Central memory CD8-positive, alpha-beta T cell (primary cell): Measurements from ENCODE around the gene SRPK1.
"Not testable (repeated sequence)": the region's sequence is repeated elsewhere in the genome, so short reads cannot be mapped to it uniquely, and the experiment has no call there.

Experiments
- ATAC-seq: fragments of 150-1000 bp; cut with Tn5 transposase; replicated peaks from 2 replicates; pipeline ENCODE4 v1.10.0; 2022; ENCODE audit warnings: mild to moderate bottlenecking, moderate FRiP score, moderate number of reproducible peaks; ENCODE audit not compliant: poor library complexity, severe bottlenecking; ENCODE audit errors: extremely low read depth
- DNase-seq, 2 donors: peaks; one replicate each; pipeline ENCODE4 v3.0.0; 2021; ENCODE audit warnings: low spot score in 2 of 2
- H3K27ac Mint-ChIP-seq: one replicate; pipeline ENCODE4 v1.8.0; 2022; ENCODE audit warnings: low read depth, mild to moderate bottlenecking, moderate library complexity, mixed read lengths
- H3K27me3 Mint-ChIP-seq: one replicate; pipeline ENCODE4 v1.8.0; 2022; ENCODE audit warnings: mixed read lengths
- H3K36me3 Mint-ChIP-seq: one replicate; pipeline ENCODE4 v1.8.0; 2022; ENCODE audit warnings: mild to moderate bottlenecking, moderate library complexity, mixed read lengths; ENCODE audit not compliant: insufficient read depth
- H3K4me1 Mint-ChIP-seq: one replicate; pipeline ENCODE4 v1.8.0; 2022; ENCODE audit warnings: mixed read lengths
- H3K4me3 Mint-ChIP-seq: one replicate; pipeline ENCODE4 v1.8.0; 2022; ENCODE audit warnings: mild to moderate bottlenecking, moderate library complexity, mixed read lengths
- H3K9me3 Mint-ChIP-seq: one replicate; pipeline ENCODE4 v1.8.0; 2022; ENCODE audit warnings: mixed read lengths

SRPK1 gene

DNA sequence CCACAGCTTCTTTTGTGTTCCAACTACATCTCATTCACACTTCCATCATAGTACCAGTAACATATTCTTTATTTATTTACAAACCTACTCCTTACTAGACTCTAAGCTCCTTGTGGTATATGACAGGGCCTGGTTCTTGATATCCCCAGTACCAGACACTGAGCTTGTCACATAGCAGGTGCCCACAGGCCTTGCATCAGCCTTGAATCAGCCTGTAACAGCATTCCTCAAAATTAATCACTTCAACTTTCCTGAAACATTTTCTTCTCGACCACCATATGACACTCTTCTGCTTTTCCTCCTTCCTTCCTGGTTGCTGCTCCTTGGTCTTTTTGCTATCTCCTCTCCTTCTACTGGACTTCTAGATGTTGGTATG, 24.7 kb upstream of the SRPK1 start:
- Mint-ChIP-seq H3K36me3 (no peaks in the 10 kb centered on the region), H3K4me1 (no peaks in the 10 kb centered on the region), H3K4me3 (no peak overlapping the region), H3K27me3 (no peaks in the 10 kb centered on the region), H3K27ac (no peak overlapping the region), H3K9me3 (no peaks in the 10 kb centered on the region)
- no peak for DNase-seq
- no peak for ATAC-seq

DNA sequence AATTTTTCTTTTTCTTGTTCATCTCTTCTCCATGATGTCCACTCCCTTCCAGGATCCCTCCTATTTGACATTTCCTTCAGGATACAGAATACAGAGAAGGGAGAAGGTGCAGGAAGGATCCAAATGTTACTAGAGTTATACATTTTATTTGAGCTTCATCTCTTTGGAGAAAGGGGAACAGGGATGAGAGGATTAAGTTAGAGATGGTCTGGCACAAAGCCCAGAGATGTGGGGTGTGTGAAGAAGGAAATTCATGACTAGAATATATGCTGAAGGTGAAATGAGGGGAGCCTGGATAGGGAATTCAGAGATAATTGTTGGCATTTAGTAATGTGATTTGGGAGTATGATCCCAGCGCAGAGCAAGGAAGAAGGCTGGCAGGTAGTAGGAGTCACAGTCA, 22.5 kb upstream of the SRPK1 start:
- Mint-ChIP-seq H3K9me3 (no peaks in the 10 kb centered on the region), H3K4me3 (no peak overlapping the region), H3K36me3 (no peaks in the 10 kb centered on the region), H3K27me3 (no peaks in the 10 kb centered on the region), H3K27ac (no peak overlapping the region), H3K4me1 (no peaks in the 10 kb centered on the region)
- DNase-seq = no peak
- no peak for ATAC-seq

DNA sequence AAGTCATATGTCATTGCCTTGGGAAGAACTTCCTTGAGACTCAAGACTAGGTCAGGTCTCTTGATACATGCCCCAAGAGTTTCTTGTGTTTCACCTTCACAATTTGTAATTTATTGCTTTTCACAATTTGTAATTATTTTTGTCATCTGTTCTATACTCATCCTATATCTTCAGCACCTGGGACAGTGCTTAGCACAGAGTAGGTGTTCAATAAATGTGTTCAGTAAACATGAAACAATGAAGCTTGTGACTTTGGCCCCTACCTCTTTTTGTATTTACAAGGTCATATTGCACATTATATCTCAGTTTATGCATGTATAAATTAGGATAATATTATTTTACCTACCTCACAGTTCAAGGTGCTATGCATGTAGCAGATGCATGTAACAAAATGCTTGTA, 21.5 kb upstream of the SRPK1 start:
- H3K27ac Mint-ChIP-seq = no peak overlapping the region
- H3K4me1 Mint-ChIP-seq = no peaks in the 10 kb centered on the region
- H3K27me3 Mint-ChIP-seq = peaks cover 3% of the 10 kb centered on the region
- no peaks in the 10 kb centered on the region for H3K36me3 Mint-ChIP-seq
- DNase-seq (no peak), ATAC-seq (no peak)
- no peaks in the 10 kb centered on the region for H3K9me3 Mint-ChIP-seq
- no peak overlapping the region for H3K4me3 Mint-ChIP-seq

DNA sequence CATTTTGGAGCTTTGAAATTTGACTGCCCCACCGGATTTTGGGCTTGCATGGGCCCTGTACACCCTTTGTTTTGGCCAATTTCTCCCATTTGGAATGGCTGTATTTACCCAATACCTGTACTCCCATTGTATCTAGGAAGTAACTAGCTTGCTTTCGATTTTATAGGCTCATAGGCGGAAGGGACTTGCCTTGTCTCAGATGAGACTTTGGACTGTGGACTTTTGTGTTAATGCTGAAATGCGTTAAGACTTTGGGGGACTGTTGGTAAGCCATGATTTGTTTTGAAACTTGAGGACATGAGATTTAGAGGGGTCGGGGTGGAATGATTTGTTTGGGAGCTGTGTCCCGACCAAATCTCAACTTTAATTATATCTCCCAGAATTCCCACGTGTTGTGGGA, 20.3 kb upstream of the SRPK1 start:
- not testable (repeated sequence) for ATAC-seq, H3K36me3 Mint-ChIP-seq, DNase-seq, H3K4me3 Mint-ChIP-seq, H3K9me3 Mint-ChIP-seq, H3K4me1 Mint-ChIP-seq, H3K27ac Mint-ChIP-seq
- H3K27me3 Mint-ChIP-seq = peaks cover 14% of the 10 kb centered on the region

DNA sequence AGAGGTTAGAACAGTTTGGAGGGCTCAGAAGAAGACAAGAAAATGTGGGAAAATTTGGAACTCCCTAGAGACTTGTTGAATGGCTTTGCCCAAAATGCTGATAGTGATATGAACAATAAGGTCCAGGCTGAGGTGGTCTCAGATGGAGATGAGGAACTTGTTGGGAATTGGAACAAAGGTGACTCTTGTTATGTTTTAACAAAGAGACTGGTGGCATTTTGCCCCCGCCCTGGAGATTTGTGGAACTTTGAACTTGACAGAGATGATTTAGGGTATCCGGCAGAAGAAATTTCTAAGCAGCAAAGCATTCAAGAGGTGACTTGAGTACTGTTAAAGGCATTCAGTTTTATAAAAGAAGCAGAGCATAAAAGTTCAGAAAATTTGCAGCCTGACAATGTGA, 19.1 kb upstream of the SRPK1 start:
- not testable (repeated sequence) for ATAC-seq, H3K4me3 Mint-ChIP-seq, H3K36me3 Mint-ChIP-seq, H3K4me1 Mint-ChIP-seq, DNase-seq, H3K27ac Mint-ChIP-seq, H3K9me3 Mint-ChIP-seq
- H3K27me3 Mint-ChIP-seq = peaks cover 26% of the 10 kb centered on the region

DNA sequence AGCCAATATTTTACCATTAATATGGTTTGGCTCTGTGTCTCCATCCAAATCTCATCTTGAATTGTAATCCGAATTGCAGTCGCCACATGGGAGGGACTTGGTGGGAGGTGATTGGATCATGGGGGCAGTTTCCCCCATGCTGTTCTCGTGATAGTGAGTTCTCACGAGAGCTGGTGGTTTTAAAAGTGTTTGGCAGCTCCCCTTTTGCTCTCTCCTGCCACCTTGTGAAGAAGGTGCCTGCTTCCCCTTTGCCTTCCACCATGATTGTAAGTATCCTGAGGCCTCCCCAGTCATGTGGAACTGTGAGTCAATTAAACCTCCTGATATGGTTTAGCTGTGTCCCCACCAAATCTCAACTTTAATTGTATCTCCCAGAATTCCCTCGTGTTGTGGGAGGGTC, 18.4 kb upstream of the SRPK1 start:
- H3K27ac Mint-ChIP-seq, H3K9me3 Mint-ChIP-seq, H3K36me3 Mint-ChIP-seq, ATAC-seq, H3K4me3 Mint-ChIP-seq, DNase-seq, H3K4me1 Mint-ChIP-seq: not testable (repeated sequence)
- H3K27me3 Mint-ChIP-seq = peaks cover 27% of the 10 kb centered on the region

DNA sequence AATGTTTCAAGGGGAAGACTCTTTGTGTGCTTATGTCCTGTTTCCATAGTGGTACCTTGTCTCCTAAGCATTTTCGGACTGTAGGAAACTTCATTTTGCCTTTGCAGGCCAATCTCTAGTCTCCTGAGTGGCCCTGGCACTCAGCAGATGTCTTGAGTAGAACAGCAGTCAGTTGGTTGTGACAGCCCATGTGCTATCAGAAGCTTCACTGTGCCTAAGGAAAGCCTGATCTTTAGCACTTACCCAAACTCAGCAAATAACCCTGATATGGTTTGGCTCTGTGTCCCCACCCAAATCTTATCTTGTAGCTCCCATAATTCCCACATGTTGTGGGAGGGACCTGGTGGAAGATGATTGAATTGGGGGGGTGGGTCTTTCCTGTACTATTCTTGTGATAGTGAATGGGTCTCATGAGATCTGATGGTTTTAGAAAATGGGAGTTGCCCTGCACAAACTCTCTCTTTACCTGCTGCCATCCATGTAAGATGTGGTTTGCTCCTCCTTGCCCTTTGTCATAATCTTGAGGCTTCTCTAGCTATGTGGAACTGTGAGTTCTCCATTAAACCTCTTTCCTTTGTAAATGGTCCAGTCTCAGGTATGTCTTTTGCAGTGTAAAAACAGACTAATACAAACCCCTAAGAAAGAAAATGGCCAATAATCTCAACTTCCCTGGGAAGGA, 15.9 kb upstream of the SRPK1 start:
- Mint-ChIP-seq H3K9me3 (no peaks in the 10 kb centered on the region), H3K4me1 (no peaks in the 10 kb centered on the region), H3K4me3 (no peak overlapping the region), H3K27ac (no peak overlapping the region), H3K36me3 (no peaks in the 10 kb centered on the region), H3K27me3 (peaks cover 27% of the 10 kb centered on the region)
- ATAC-seq (no peak), DNase-seq (no peak)

DNA sequence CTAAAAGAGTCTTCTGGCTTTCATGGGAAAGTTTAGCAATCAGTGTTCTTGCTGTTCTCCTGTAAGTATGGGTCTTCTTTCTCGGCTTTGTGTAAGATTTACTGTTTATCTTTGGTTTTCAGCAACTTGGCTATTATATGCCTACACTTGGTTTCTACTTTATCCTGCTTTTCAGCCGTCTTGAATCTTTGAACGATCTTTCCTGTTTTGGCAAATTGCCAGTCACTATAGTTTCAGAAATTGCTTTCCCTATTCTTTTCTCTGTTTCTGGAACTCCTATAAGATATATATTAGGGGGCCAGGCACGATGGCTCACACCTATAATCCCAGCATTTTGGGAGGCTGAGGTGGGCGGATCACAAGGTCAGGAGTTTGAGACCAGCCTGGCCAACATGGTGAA, 14.6 kb upstream of the SRPK1 start:
- ATAC-seq (no peak), DNase-seq (no peak)
- H3K4me1 Mint-ChIP-seq = no peaks in the 10 kb centered on the region
- H3K27ac Mint-ChIP-seq = no peak overlapping the region
- H3K36me3 Mint-ChIP-seq = no peaks in the 10 kb centered on the region
- no peaks in the 10 kb centered on the region for H3K9me3 Mint-ChIP-seq
- no peak overlapping the region for H3K4me3 Mint-ChIP-seq
- peaks cover 27% of the 10 kb centered on the region for H3K27me3 Mint-ChIP-seq

DNA sequence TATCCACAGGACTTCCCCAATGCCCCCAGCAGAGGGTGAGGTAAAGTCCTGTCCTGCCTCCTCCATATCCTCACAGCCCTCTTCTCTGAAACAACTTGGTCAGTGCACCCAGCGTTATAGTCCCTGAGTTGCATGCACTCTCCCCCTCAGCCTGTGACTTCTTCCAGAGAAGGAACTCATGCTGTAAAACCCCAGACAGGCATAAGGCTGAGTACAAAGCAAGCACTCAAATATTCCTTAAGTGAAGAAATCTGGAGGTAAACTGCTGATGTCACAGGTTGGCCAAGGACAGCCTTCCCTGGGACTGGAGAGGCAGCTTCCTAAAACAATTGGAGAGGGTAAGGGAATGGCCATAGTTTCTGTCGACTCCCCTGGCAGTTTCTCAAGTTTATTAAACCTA, 12.9 kb upstream of the SRPK1 start:
- no peak overlapping the region for H3K4me3 Mint-ChIP-seq
- DNase-seq (no peak), ATAC-seq (no peak)
- no peaks in the 10 kb centered on the region for H3K9me3 Mint-ChIP-seq
- no peaks in the 10 kb centered on the region for H3K4me1 Mint-ChIP-seq
- peaks cover 27% of the 10 kb centered on the region for H3K27me3 Mint-ChIP-seq
- H3K27ac Mint-ChIP-seq = no peak overlapping the region
- no peaks in the 10 kb centered on the region for H3K36me3 Mint-ChIP-seq

DNA sequence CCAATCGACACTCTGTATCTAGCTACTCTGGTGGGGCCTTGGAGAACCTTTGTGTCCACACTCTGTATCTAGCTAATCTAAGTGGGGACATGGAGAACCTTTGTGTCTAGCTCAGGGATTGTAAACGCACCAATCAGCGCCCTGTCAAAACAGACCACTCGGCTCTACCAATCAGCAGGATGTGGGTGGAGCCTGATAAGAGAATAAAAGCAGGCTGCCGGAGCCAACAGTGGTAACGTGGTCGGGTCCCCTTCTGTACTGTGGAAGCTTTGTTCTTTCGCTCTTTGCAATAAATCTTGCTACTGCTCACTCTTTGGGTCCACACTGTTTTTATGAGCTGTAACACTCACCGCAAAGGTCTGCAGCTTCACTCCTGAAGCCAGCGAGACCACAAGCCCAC, 11.0 kb upstream of the SRPK1 start:
- not testable (repeated sequence) for H3K36me3 Mint-ChIP-seq, ATAC-seq, DNase-seq, H3K4me1 Mint-ChIP-seq, H3K27ac Mint-ChIP-seq, H3K9me3 Mint-ChIP-seq
- Mint-ChIP-seq H3K4me3 (peak overlapping the region; percentile 31), H3K27me3 (peaks cover 19% of the 10 kb centered on the region)

DNA sequence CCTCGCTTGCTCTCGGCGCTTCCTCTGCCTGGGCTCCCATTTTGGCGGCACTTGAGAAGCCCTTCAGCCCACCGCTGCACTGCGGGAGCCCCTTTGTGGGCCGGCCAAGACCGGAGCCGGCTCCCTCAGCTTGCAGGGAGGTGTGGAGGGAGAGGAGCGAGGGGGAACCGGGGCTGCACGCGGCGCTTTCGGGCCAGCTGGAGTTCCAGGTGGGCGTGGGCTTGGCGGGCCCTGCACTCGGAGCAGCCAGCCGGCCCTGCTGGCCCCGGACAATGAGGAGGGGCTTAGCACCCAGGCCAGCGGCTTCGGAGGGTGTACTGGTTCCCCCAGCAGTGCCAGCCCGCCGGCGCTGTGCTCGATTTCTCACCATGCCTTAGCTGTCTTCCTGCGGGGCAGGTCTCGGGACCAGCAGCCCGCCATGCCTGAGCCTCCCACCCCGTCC, 10.2 kb upstream of the SRPK1 start:
- H3K27ac Mint-ChIP-seq = no peak overlapping the region
- H3K27me3 Mint-ChIP-seq = peaks cover 12% of the 10 kb centered on the region
- no peak for DNase-seq
- H3K4me1 Mint-ChIP-seq = no peaks in the 10 kb centered on the region
- no peaks in the 10 kb centered on the region for H3K9me3 Mint-ChIP-seq
- ATAC-seq = no peak
- H3K4me3 Mint-ChIP-seq = no peak overlapping the region
- no peaks in the 10 kb centered on the region for H3K36me3 Mint-ChIP-seq

DNA sequence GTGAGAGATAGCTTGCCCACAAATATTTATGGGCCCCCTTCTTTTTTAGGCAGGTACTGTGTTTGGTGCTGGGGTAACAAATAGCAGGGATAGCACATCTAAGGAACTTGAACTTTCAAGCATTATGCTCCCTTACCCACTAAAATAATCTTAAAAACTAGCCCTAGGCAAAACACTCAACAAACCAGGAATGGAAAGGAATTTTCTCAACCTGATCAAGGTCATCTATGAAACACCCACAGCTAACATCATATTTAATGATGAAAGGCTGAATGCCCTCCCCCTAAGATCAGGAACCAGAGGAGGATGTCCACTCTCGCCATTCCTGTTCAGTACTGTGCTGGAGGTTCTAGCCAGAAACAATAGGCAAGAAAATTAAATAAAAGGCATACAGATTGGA, 8.7 kb upstream of the SRPK1 start:
- no peak overlapping the region for H3K4me3 Mint-ChIP-seq
- ATAC-seq (no peak), DNase-seq (no peak)
- H3K27ac Mint-ChIP-seq = no peak overlapping the region
- no peaks in the 10 kb centered on the region for H3K27me3 Mint-ChIP-seq
- H3K4me1 Mint-ChIP-seq = no peaks in the 10 kb centered on the region
- no peaks in the 10 kb centered on the region for H3K36me3 Mint-ChIP-seq
- no peaks in the 10 kb centered on the region for H3K9me3 Mint-ChIP-seq

DNA sequence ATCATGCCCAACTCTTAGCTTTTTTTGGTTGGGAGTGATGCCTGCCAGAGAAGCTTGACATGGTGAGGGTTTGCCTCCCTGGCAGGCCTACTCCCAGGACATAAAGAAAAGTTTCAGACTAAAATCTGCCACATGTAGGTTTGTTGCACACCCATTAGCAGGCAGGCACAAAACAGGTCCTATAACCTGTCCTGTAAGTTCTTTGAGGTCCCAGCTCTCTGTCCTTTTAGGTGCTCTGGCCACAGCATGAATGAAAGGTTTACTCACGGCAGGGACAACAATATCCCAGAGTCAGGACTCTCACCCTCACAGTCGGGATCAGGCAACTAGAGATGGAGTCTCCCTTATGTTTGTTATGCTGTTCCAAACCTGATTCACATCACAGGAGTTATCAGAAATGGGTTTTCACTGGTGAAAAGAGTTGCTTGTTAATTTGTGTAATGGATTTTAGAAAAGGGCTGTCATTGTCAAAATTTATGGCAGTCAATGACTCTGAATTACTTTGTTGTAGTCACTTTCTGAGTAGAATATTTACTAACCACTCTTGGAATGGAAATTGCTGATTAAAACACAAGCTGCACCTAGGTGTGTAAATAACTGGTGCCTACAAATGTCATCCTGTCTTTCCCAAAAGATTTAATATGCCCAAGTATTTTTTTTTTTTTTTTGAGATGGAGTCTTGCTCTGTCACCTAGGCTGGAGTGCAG, 5.8 kb upstream of the SRPK1 start:
- H3K4me1 Mint-ChIP-seq = peaks cover 10% of the 10 kb centered on the region
- no peaks in the 10 kb centered on the region for H3K9me3 Mint-ChIP-seq
- no peaks in the 10 kb centered on the region for H3K27me3 Mint-ChIP-seq
- H3K4me3 Mint-ChIP-seq = no peak overlapping the region
- no peak overlapping the region for H3K27ac Mint-ChIP-seq
- no peak for ATAC-seq
- DNase-seq = no peak
- no peaks in the 10 kb centered on the region for H3K36me3 Mint-ChIP-seq
